HG02970 (cell line): ENCODE data around the gene SGF29.
"Not testable (repeated sequence)": the region's sequence is repeated elsewhere in the genome, so short reads cannot be mapped to it uniquely, and the experiment has no call there.

Source experiments
- ATAC-seq: cut with Tn5 transposase; IDR thresholded peaks from one replicate; pipeline ENCODE4 v1.9.1; 2021; ENCODE audit warnings: mild to moderate bottlenecking, moderate library complexity, moderate number of reproducible peaks; ENCODE audit not compliant: unreplicated experiment, low FRiP score

Gene SGF29

DNA sequence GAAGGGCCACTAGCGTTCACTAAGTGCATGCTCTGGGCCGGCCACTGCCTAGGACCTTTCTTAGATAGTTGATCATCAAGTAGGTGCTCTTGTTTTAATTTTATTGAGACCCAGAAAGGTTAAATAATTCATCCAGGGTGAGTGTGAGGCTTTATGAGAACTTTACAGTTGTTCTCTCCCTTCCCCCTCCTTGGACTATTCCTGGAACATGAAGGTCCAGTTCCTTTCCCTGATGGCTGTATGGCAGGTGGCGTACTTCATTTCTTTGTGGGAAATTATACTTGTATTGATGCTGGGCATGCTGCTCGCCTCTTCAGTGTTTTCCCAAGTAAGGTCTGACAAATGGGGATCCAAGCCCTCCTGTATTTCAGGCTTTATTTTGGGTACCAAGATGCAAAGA is 8.5 kb downstream of the SGF29 start:
- ATAC-seq = no peak

DNA sequence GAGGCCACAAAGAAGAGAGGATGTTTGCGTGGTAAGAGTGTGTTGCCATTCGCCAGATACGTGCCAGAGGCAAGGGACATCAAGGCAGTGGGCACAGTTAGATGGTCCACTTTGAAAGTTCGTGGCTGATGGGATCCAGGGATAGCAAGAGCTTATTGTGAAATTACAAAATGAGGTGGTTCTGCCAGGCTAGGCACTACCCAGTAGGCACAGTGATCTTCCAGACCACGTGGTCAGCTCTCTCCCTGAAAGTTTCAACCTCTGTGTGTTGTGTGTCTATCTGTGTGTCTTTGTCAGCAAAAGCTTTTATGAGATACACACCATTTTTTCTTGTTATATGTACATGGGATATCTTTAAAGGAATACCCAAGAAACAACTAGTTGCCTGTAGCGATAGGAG is 9.5 kb downstream of the SGF29 start:
- ATAC-seq = no peak

DNA sequence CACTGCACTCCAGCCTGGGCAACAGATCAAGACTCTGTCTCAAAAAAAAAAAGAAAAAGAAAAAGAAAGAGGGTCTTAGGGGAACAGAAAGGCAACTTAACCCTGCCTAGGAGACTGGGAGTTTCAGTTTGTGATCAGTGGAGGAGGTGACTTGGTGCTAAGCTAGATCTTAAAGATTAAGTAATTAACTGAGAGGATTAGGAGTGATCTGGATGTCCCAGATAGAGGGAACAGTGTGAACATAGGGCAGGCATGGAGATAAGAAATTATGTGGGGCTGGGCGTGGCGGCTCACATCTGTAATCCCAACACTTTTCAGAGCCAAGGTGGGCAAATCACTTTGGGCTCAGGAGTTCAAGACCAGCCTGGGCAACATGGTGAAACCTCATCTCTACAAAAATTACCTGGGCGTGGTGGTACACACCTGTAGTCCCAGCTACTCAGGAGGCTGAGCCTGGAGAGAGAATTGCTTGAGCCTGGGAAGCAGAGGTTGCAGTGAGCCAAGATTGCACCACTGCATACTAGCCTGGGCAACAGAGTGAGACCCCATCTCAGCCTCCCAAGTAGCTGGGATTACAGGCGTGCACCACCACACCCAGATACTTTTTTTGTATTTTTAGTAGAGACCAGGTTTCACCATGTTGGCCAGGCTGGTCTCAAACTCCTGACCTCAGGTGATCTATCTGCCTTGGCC is 12.7 kb downstream of the SGF29 start:
- not testable (repeated sequence) for ATAC-seq

DNA sequence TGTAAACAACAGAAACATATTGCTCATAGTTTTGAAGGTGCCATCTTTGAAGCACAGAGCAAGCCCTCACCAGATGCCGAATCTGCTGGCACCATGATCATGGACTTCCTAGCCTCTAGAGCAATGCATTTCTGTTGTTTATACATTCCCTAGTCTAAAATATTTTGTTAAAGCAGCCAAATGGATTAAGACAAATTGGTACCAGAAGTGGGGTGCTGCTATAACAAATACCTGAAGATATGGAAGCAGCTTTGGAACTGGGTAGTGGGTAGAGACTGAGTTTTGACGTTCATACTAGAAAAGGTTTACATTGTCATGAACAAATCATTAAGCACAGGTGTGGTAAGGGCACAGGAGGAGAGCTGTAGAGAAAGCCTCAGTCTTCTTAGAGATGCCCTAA is 13.6 kb downstream of the SGF29 start:
- no peak for ATAC-seq

DNA sequence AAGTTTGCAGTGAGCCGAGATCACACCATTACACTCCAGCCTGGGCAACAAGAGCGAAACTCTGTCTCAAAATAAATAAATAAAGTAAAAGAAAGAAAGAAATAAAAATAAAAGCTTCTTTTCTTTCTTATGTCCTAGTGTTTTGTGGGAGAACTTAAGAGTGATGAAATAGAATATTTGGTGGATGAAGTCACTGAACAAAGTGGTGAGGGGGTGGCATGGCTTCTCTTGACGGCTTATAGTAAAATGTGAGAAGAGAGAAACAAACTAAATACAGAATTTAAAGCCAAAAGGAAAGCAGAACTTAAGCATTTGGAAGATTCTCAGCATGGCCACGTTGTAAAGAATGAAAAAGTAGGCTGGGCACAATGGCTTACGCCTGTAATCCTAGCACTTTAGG is 15.3 kb downstream of the SGF29 start:
- no peak for ATAC-seq

DNA sequence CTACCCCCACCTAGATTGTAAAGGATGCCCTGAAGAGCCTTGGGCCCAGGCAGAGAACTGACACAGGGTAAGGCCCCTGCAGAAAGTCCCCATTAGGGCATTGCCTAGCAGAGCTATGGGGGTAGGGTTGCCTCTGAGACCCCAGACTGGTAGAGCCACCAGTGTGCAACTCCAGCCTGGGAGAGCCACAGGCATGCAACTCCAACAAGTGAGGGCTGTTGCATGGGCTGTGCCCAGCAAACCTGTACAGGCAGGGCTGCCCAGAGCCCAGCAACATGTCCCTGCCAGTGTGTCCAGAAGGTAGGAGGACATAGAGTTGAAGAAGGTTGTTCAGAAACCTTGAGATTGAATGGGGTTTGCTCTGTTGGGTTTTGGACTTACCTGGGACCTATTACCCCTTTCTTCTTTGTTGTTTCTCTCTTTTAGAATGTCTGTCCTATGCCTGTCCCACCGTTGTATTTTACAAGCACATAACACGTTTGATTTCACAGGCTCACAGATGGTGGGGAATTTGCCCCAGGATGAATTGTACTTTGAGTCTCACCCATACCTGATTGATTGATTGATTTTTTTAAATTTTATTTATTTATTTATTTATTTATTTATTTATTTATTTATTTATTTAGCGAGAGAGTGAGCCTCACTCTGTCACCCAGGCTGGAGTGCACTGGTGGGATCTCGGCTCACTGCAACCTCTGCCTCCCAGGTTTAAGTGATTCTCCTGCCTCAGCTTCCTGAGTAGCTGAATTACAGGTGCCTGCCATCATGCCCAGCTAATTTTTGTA is 16.4 kb downstream of the SGF29 start:
- ATAC-seq = no peak

DNA sequence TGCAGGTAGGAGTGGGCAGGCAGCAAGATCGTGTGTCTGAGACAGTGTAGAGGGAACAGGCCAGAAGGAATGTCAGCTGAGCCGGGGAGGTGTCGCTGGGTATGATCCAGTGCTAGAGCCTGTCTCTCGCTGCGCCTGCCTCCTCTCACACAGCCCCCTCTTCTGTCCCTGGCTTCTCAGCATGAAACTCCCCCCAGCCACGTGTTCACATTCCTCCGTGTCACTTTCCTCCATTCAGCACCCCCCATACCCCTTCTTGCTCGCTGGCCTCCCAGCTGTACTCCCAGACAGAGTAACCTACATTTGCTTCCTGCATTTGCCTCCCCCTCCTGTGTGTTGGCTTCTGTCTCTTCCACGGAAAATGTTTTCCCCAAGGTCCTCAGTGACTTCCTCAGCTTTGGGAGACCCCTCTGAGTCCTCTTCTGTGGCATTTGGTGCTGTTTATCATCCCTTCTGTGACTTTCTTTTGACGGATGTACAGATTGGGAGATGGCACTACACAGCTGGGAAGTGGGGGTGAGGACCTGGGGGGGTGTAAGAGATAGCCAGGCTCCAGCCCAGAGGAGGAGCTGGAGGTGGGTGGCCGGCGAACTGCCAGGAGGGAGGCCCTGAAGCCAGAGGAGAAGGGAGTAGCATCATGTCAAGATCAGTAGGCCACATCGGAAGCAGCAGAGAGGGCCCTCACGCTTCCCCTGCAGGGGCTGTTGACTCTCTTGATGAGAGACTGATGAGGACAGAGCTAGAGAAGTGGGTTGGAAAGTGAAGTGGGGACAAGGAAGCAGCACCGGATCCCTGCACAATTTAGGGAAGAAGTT is 19.2 kb downstream of the SGF29 start:
- ATAC-seq = no peak

DNA sequence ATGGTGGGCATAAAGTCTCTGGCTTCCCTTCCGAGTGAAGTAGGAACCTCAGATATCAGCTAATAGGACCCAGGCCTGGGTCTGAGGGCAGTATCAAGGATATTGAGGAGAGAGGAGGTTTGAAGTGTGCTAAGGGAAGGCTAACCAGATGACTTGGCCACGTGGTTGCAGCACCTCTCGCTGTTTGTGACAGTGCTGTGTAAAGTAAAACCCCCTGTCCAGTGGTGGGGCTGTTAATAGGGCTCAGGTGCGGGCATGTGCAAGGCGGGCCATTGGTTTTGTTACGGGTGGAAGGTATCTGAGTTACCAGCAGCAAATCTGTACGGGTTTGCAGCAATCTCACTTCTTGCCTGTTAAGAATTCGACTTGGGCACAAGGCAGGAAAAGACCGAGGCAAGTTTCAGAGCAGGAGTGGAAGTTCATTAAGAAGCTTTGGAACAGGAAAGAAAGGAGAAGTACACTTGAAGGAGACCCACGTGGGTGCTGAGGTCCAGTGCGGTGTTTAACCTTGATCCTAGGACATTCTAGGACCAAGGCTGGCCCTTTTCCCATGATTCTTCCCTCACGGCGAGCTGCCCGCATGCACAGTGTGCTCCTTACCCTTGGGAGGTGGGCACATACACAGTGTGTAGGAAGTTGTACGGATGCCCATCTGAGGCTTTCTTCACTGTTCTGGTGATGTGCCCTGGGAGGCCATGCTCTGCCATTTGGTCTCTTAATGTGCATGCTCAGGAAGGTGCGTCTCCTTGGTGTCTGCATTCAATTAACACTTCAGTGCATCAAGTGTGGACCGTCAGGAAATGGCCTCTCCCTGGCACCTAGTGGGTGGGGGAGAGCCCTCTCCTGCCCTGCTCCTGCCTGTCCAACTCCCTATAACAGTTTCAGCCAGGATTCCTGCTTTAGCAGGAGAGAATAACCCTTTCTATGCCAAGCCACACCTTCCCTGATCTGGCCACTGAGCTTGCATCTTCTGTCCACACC is 20.3 kb downstream of the SGF29 start:
- no peak for ATAC-seq

DNA sequence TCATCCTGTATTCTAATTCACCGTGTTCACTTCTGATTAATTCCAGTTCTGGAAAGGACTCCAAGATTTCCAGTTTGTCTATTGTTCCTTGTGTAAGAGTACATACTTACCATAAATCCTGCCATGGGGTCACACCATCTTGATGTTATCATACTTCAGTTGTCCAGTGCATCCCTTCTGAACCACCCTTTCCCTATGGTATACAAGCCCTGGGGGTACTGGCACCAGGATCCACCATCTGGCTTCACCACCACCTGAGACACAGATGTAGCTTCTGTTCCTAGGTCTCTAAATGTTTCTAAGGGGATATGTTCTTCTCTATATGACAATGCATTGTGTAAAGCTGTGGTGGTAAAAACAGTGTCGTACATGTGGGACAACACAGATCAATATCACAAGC is 21.2 kb downstream of the SGF29 start:
- no peak for ATAC-seq

DNA sequence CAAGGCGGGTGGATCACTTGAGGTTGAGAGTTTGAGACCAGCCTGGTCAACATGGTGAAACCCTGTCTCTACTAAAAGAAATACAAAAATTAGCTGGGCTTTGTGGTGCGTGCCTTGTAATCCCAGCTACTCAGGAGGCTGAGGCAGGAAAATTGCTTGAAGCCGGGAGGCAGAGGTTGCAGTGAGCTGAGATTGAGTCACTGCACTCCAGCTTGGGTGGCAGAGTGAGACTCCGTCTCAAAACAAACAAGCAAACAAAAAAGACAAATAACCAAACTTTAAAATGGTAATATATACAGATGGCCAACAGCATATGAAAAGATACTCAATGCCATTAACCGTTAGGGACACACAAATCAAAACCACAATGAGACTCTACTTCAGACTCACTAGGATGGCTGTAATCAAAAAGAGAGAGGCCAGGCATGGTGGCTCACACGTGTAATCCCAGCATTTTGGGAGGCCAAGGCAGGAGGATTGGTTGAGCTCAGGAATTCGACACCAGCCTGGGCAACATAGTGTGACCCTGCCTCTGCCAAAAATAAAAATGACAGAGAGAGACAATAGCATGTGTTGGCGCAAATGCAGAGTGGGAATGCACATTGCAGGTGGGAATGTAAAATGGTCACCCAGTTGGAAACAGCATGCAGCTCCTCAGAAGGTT is 21.9 kb downstream of the SGF29 start:
- ATAC-seq = no peak

DNA sequence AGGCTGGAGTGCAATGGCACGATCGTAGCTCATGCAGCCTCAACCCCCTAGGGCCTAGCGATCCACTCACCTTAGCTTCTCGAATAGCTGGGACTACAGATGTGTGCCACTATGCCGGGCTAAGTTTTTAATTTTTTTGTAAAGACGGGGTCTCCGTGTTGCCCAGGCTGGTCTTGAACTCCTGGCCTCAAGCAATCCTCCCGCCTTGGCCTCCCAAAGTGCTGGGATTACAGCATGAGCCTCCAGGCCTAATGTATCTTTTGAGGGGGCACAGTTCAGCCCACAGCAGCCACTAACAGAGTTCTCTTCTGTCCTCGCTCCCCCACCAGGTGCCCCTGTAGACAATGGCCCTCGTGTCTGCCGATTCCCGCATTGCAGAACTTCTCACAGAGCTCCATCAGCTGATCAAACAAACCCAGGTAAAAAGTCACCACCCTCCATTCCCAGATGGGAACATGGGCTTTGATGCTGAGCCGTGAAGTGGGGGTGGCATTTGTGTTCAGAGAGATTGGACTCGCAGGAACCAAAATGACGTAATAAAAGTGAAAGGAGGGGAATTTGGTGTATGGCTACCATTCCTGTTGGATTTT is 27.1 kb downstream of the SGF29 start:
- no peak for ATAC-seq

DNA sequence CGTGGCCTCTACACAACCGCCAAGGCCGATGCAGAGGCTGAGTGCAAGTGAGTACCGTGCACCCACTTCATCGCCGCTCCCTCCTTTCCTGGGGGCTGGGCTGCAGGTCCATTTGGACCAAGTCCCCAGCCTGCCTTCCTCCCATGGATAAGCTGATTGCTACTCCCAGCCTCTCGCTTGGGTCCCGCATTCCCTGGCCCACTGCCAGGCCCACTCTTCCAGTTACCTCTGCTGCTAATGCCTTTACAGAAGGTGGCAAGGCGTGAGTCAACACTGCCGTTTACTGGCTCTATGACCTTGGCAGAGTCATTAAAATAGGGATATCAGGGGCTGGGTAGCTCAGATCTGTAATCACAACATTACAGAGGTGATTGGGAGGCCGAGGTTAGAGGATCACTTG is 32.0 kb downstream of the SGF29 start:
- ATAC-seq = no peak

DNA sequence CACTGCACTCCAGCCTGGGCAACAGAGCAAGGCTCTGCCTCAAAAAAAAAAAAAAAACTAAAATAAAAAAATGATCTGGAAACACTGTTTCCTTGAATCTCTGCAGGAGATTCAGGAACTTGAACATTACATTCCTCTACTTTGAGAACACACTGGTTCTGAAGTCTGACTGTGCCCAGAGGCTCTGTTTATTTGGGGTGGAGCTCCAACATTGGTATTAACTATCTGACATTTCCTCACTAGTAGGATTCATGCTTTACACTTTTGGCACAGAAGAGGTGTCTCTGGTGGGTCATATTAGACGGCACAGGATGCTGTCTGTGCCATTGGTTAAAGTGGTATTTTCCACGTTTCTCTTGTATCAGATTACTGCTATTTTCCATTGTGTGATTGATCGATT is 32.7 kb downstream of the SGF29 start:
- ATAC-seq = no peak

DNA sequence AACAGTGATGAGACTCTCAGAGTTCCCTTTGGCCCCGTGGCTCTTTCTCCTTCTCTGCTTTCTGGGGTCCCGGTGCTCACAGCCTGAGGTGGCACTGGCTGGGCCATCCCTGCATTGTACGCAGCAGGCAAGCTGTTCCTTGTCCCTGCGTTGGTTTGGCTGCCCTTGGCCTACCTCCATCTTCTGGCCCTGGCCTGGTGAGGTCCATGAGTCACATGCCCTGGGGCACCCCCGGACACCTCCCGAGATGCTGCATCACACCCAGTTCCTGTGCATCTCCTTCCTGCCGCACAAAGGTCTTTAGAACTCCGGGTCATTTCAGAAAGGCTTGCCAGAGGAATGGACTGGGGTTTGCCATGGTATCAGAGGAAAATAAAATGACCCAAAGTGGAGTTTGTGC is 33.7 kb downstream of the SGF29 start:
- no peak for ATAC-seq

DNA sequence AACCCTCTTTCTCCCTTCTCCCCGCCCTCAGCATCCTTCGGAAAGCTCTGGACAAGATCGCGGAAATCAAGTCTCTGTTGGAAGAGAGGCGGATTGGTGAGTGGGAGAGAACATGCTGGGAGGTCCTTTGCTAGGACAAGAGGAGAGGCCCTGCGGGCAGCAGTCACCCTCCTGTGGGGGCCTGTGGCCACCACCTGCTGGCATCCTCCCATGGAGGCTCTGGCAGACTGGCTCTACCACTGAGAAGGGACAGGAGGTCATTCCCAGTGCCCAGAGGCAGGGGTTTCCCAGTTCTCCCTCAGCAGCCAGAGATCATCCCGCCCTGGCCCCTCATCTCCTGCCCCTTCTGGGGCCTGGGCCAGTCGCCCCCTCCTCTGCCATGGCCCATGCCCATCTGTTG is 35.3 kb downstream of the SGF29 start:
- ATAC-seq = no peak

DNA sequence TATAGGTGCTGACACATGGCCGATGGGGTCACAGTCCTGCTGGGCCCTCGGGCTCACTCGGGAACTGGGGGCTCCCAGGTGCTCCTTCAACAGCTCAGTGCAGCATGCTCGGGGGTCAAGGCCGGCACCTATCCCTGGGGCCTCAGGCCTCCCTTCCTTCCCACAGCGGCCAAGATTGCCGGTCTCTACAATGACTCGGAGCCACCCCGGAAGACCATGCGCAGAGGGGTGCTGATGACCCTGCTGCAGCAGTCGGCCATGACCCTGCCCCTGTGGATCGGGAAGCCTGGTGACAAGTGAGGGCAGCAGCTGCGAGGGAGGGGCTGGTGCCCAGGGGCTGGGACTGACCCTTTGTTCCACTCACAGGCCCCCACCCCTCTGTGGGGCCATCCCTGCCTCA is 36.2 kb downstream of the SGF29 start:
- no peak for ATAC-seq

DNA sequence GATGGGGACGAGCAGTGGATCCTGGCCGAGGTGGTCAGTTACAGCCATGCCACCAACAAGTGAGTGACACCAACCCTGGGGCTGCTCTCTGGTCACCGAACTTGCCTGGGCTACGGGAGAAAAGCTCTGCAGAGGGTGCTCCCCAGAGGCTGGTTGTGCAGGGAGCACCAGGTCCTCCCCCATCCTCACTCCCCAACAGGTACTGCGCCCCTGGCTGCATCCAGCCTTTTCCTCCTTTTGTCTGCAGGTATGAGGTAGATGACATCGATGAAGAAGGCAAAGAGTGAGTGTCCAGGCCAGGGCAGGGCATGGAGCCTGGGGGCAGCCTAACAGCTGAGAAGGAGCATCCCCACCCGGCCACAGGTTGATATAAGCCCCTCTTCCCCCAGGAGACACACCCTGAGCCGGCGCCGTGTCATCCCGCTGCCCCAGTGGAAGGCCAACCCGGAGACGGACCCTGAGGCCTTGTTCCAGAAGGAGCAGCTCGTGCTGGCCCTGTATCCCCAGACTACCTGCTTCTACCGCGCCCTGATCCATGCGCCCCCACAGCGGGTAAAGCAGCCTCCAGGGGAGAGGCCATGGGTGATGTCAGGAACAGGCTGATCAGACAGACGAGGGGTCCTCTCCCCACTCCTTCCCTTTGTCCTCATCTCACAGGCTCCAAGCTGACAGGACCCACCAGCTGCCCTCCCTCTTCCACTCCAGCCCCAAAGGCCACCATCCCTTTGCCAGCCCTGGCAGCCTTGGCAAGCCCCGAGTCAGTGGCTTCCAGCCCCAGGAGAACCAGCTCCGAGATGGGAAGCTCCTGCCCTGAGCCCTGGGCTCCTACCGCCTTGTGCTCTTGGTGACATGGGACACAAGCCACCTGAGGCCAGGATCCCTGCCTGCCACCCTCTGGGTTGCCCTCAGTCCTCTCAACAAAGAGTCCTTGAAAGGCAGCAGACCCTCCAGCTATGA is 36.9 kb downstream of the SGF29 start:
- ATAC-seq = no peak

DNA sequence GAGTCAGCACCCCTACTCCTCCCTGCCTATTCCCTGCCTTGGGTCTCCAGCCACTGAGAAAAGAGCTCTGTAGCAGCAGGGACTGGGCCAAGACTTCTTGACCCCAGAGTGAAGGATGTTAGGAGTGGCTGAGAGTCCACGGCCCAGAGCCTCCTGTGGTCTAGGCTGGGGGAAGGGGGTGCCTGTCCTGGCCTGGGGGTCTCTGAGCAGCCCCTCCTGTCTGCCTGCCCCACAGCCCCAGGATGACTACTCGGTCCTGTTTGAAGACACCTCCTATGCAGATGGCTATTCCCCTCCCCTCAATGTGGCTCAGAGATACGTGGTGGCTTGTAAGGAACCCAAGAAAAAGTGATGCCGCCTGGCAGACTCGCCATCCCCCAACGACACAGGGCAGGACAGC is 37.6 kb downstream of the SGF29 start:
- ATAC-seq = no peak
